Embryonic facial prominence (tissue), 1 donor: ENCODE data around the gene RAB33A.
A peak's percentile ranks its signal among the peaks of the same experiment; 100 is the strongest.

ENCODE experiments used
- DNase-seq: peaks from one replicate; pipeline ENCODE4 v3.0.0-alpha.2; 2016; ENCODE audit errors: extremely low spot score

The RAB33A gene

GRCh38 chrX:130171446-130172126, at the start of gene RAB33A:
Gene RAB33A, plus strand, starts transcription at chrX:130171962. Its CDS starts 101 bp downstream, at chrX:130172063.
- DNase-seq: no peak

- no peak for DNase-seq
These were observed 47.2 kb upstream of the RAB33A start for GRCh38 chrX:130124577-130124976.

- DNase-seq: no peak
These were observed 46.5 kb upstream of the RAB33A start for GRCh38 chrX:130125091-130125874.

GRCh38 chrX:130130990-130131389, 40.8 kb upstream of the RAB33A start:
- DNase-seq: no peak

GRCh38 chrX:130136496-130136895, 35.3 kb upstream of the RAB33A start:
- DNase-seq: no peak

- no peak for DNase-seq
These were observed 34.8 kb upstream of the RAB33A start for GRCh38 chrX:130136961-130137360.

GRCh38 chrX:130139474-130140201, 32.1 kb upstream of the RAB33A start:
- no peak for DNase-seq

- DNase-seq: no peak
These were observed 27.3 kb upstream of the RAB33A start for GRCh38 chrX:130144509-130144908.

- DNase-seq: no peak
These were observed 26.6 kb upstream of the RAB33A start for GRCh38 chrX:130145123-130145522.

- DNase-seq: no peak
These were observed 24.1 kb upstream of the RAB33A start for GRCh38 chrX:130147631-130148030.

GRCh38 chrX:130155564-130155963, 16.2 kb upstream of the RAB33A start:
- no peak for DNase-seq

- DNase-seq: no peak
These were observed 13.5 kb upstream of the RAB33A start for GRCh38 chrX:130158311-130158710.

GRCh38 chrX:130159776-130160175, 12.0 kb upstream of the RAB33A start:
- no peak for DNase-seq

- DNase-seq: no peak
These were observed 9.5 kb upstream of the RAB33A start for GRCh38 chrX:130162094-130162735.

- DNase-seq: no peak
These were observed 8.4 kb upstream of the RAB33A start for GRCh38 chrX:130163398-130163797.

- DNase-seq: no peak
These were observed 6.5 kb upstream of the RAB33A start for GRCh38 chrX:130165181-130165702.

- peak; percentile 70 for DNase-seq
These were observed 5.9 kb upstream of the RAB33A start, which contains the start of gene AIFM1 for GRCh38 chrX:130165703-130166502. Gene AIFM1, minus strand, starts transcription at chrX:130165841. Its CDS starts 185 bp downstream, at chrX:130165656.

GRCh38 chrX:130166503-130166777, 5.3 kb upstream of the RAB33A start:
- no peak for DNase-seq

- no peak for DNase-seq
These were observed 4.7 kb upstream of the RAB33A start for GRCh38 chrX:130167040-130167439.

- no peak for DNase-seq
These were observed 863 bp upstream of the RAB33A start for GRCh38 chrX:130170752-130171445.
